Brain microvascular endothelial cell (primary cell): ENCODE measurements around the gene FAM136A.
"Not testable (repeated sequence)": the region's sequence is repeated elsewhere in the genome, so short reads cannot be mapped to it uniquely, and the experiment has no call there.

Experiments used
- DNase-seq: peaks from one replicate; pipeline ENCODE4 v3.0.0-alpha.2; 2020
- H3K27ac ChIP-seq: fragments of 250-450 bp; sonication (Bioruptor Pico); 2 replicates; pipeline ENCODE4 v1.5.1; 2020; ENCODE audit warnings: mild to moderate bottlenecking, moderate library complexity
- H3K27me3 ChIP-seq: fragments of 250-450 bp; sonication (Bioruptor Pico); replicated peaks from 2 replicates; pipeline ENCODE4 v1.5.1; 2020; ENCODE audit warnings: mild to moderate bottlenecking
- H3K36me3 ChIP-seq: fragments of 250-450 bp; sonication (Bioruptor Pico); replicated peaks from 2 replicates; pipeline ENCODE4 v1.5.1; 2020; ENCODE audit warnings: mild to moderate bottlenecking
- H3K4me3 ChIP-seq: 2 replicates; pipeline ENCODE4 v1.5.1; 2011; ENCODE audit warnings: low read depth, mild to moderate bottlenecking, control low read depth, low read length, moderate library complexity
- in situ Hi-C: cut with HindIII; loops from 2 replicates; pipeline ENCODE4 v1.10.0; 2017; ENCODE audit warnings: low sequenced_read_pairs, low pct_ligation_motif_present
- TF ChIP-seq, protein P1 (sequence below): IDR thresholded peaks from 2 replicates; pipeline ENCODE4 v1.5.1; 2011; ENCODE audit warnings: low read depth, mild to moderate bottlenecking, moderate library complexity, low read length, control low read depth, inconsistent platforms; ENCODE audit errors: missing control alignments

The FAM136A gene

DNA sequence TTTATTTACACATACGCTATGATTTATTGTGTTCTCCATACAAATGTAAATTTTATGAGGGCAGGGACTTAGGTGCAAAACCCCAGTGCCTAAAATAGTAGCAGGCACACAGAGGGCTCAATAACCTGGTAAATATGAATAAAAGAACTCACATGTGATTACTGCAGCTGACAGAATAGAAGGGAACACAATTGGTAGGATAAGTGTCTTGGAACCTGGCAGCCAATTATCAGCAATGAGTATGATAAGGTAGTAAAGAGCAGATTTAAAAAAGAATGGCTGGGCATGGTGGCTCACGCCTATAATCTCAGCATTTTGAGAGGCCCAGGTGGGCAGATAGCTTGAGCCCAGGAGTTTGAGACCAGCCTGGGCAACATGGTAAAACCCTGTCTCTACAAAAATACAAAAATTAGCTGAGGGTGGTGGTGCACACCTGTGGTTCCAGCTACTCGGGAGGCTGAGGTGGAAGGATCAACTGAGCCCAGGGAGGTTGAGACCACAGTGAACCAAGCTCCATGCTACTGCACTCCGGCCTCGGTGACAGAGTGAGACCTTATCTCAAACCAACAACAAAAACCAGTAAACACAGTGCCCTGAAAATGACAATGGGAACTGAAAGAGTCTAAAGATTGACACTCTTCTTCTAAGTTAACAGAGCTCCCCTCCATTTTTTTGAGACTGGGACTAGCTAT is 18.2 kb downstream of the FAM136A start:
- no peak for DNase-seq
- Histone ChIP-seq H3K27ac (no peak overlapping the region), H3K27me3 (no peaks in the 10 kb centered on the region), H3K4me3 (no peak overlapping the region), H3K36me3 (peaks cover 72% of the 10 kb centered on the region)
- TF ChIP-seq, protein P1, sequence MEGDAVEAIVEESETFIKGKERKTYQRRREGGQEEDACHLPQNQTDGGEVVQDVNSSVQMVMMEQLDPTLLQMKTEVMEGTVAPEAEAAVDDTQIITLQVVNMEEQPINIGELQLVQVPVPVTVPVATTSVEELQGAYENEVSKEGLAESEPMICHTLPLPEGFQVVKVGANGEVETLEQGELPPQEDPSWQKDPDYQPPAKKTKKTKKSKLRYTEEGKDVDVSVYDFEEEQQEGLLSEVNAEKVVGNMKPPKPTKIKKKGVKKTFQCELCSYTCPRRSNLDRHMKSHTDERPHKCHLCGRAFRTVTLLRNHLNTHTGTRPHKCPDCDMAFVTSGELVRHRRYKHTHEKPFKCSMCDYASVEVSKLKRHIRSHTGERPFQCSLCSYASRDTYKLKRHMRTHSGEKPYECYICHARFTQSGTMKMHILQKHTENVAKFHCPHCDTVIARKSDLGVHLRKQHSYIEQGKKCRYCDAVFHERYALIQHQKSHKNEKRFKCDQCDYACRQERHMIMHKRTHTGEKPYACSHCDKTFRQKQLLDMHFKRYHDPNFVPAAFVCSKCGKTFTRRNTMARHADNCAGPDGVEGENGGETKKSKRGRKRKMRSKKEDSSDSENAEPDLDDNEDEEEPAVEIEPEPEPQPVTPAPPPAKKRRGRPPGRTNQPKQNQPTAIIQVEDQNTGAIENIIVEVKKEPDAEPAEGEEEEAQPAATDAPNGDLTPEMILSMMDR: no peak
- in situ Hi-C loops: no loop called here

DNA sequence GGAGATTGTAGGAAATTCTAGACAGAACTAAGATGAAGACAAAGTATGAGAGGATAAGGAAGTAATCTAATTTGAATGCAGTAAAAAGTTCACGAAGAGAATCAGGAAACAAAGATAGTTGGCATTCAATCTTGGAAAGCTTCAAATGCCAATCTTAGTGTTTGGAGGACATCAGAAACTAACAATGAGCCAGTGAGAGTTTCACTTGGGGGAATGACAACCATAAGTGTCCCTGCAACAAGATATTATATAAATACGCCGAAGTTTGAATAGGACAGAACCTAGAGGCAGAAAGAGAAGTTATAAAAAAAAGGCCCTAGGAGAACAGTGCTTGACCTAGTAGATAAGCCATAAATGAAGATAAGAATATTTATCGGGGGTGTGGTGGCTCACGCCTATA is 19.4 kb downstream of the FAM136A start:
- TF ChIP-seq, protein P1: no peak

DNA sequence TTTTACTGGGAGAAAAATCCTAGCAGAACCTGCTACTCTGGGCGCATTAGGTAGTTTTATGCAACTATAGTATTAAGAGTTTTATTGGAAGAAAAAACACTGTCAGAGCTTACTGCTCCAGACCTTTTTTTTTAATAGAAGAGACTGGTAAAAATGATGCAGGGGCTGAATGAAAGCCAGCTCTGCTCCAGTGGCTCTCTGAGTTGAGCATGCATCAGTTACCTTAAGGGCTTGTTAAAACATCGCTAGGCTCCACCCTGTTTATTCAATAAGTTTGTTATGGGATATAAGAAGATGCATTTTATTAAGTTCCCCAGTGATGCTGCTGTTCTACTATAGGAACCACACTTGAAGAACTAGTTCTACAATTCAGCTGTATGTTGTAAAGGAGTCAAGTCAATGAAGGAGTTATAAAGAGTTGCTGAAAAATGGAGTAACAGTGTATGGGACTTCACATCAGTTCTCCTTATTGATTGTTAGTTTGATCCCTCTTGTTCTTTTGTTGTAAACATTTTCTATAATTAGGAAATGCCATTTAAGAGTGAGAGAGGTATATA is 21.5 kb downstream of the FAM136A start:
- TF ChIP-seq, protein P1: no peak
- Histone ChIP-seq H3K4me3 (no peak overlapping the region), H3K27me3 (no peaks in the 10 kb centered on the region), H3K27ac (no peak overlapping the region), H3K36me3 (peaks cover 44% of the 10 kb centered on the region)
- DNase-seq: no peak
- in situ Hi-C loops: no loop called here

More for the DNA sequence above, 19.4 kb downstream of the FAM136A start:
- no peak overlapping the region for H3K27ac ChIP-seq
- H3K36me3 ChIP-seq: peaks cover 61% of the 10 kb centered on the region
- no peak for DNase-seq
- in situ Hi-C loops: no loop called here
- H3K4me3 ChIP-seq: no peak overlapping the region
- no peaks in the 10 kb centered on the region for H3K27me3 ChIP-seq

GRCh38 chr2:70270323-70270722 is 31.5 kb downstream of the FAM136A start:
- no peak for DNase-seq
- TF ChIP-seq, protein P1: no peak
- in situ Hi-C loops: no loop called here
- peaks cover 6% of the 10 kb centered on the region for H3K36me3 ChIP-seq
- H3K4me3 ChIP-seq: no peak overlapping the region
- no peaks in the 10 kb centered on the region for H3K27me3 ChIP-seq
- no peak overlapping the region for H3K27ac ChIP-seq

GRCh38 chr2:70269422-70270302 is 32.2 kb downstream of the FAM136A start:
- H3K36me3 ChIP-seq, in situ Hi-C loops, DNase-seq, H3K27me3 ChIP-seq, H3K4me3 ChIP-seq, H3K27ac ChIP-seq: not testable (repeated sequence)

DNA sequence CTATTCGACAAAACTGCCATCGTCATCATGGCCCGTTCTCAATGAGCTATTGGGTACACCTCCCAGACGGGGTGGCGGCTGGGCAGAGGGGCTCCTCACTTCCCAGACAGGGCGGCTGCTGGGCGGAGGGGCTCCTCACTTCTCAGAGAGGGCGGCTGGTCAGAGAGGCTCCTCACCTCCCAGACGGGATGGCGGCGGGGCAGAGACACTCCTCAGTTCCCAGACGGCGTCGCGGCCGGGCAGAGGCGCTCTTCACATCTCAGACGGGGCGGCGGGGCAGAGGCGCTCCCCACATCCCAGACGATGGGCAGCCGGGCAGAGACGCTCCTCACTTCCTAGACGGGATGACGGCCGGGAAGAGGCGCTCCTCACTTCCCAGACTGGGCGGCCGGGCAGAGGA is 34.9 kb downstream of the FAM136A start:
- in situ Hi-C loops, DNase-seq: not testable (repeated sequence)

More for the DNA sequence above, 34.9 kb downstream of the FAM136A start:
- not testable (repeated sequence) for H3K4me3 ChIP-seq, H3K36me3 ChIP-seq, H3K27me3 ChIP-seq, H3K27ac ChIP-seq
